Tibial nerve (tissue), 4 donors: ENCODE measurements around the gene BDH1.
"Not testable (repeated sequence)": the region's sequence is repeated elsewhere in the genome, so short reads cannot be mapped to it uniquely, and the experiment has no call there.

Experiments used
- EP300 ChIP-seq, 2 donors: sonication (generic); formaldehyde crosslinking; IDR thresholded peaks; one replicate each; pipeline ENCODE4 v1.6.1; 2017; ENCODE audit warnings: antibody characterized with exemption in 2 of 2, mild to moderate bottlenecking in 1 of 2
- POLR2A ChIP-seq, 2 donors: fragments of 450-650 bp; IDR thresholded peaks; one replicate each; pipeline ENCODE4 v1.6.1; 2017; ENCODE audit warnings: antibody characterized with exemption in 2 of 2, mild to moderate bottlenecking in 2 of 2, moderate library complexity in 2 of 2
- TF ChIP-seq, protein P1 (sequence below), 5 experiments: fragments of 200-600 bp in 3 of 5; fragments of 450-650 bp in 2 of 5; sonication (generic) in 3 of 5; IDR thresholded peaks; one replicate each; pipeline ENCODE4 v1.5.1; 2016 to 2019; ENCODE audit warnings: antibody characterized with exemption in 5 of 5, mild to moderate bottlenecking in 3 of 5, moderate library complexity in 2 of 5

DNA sequence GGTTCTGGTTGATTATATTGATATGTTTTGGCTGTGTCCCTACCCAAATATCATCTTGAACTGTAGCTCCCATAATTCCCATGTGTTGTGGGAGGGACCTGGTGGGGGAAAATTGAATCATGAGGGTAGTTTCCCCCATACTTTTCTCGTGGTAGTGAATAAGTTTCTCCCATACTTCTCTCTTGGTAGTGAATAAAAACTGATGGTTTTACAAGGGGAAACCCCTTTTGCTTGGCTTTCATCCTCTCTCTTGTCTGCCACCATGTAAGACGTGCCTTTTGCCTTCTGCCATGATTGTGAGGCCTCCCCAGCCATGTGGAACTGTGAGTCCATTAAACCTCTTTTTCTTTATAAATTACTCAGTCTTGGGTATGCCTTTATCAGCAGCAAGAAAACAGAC is 13.7 kb upstream of the BDH1 start:
- TF ChIP-seq POLR2A, EP300 (IDR thresholded peaks at IDR 0.05): not testable (repeated sequence)
- TF ChIP-seq, protein P1, sequence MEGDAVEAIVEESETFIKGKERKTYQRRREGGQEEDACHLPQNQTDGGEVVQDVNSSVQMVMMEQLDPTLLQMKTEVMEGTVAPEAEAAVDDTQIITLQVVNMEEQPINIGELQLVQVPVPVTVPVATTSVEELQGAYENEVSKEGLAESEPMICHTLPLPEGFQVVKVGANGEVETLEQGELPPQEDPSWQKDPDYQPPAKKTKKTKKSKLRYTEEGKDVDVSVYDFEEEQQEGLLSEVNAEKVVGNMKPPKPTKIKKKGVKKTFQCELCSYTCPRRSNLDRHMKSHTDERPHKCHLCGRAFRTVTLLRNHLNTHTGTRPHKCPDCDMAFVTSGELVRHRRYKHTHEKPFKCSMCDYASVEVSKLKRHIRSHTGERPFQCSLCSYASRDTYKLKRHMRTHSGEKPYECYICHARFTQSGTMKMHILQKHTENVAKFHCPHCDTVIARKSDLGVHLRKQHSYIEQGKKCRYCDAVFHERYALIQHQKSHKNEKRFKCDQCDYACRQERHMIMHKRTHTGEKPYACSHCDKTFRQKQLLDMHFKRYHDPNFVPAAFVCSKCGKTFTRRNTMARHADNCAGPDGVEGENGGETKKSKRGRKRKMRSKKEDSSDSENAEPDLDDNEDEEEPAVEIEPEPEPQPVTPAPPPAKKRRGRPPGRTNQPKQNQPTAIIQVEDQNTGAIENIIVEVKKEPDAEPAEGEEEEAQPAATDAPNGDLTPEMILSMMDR (IDR thresholded peaks at IDR 0.05): not testable (repeated sequence)
